NCI-H345 treated with DMSO at 0.1 percent for 48 hours (cell line): ENCODE measurements around the gene MEIKIN.

Source experiments
- DNase-seq: peaks from one replicate; lab custom pipeline; 2025; ENCODE audit not compliant: unreplicated experiment; lab: John Stamatoyannopoulos, UW

Gene MEIKIN

GRCh38 chr5:131945551-131946168 lies at the start of gene MEIKIN:
TSS of gene MEIKIN (minus strand) at chr5:131945663. CDS start at chr5:131945505, 158 bp downstream.
- no peak for DNase-seq

GRCh38 chr5:131994533-131995226 lies 49.2 kb upstream of the MEIKIN start:
- no peak for DNase-seq

GRCh38 chr5:131994090-131994489 lies 48.6 kb upstream of the MEIKIN start:
- DNase-seq: no peak

- no peak for DNase-seq
Measured at GRCh38 chr5:131993676-131994075, 48.2 kb upstream of the MEIKIN start.

GRCh38 chr5:131992370-131992769 lies 46.9 kb upstream of the MEIKIN start:
- no peak for DNase-seq

GRCh38 chr5:131991593-131992324 lies 46.3 kb upstream of the MEIKIN start:
- no peak for DNase-seq

- DNase-seq: no peak
Measured at GRCh38 chr5:131990716-131991115, 45.3 kb upstream of the MEIKIN start.

GRCh38 chr5:131988601-131989000 lies 43.1 kb upstream of the MEIKIN start:
- no peak for DNase-seq

GRCh38 chr5:131987251-131987650 lies 41.8 kb upstream of the MEIKIN start:
- DNase-seq: no peak

- no peak for DNase-seq
Measured at GRCh38 chr5:131986161-131986912, 40.9 kb upstream of the MEIKIN start.

- no peak for DNase-seq
Measured at GRCh38 chr5:131984956-131985665, 39.6 kb upstream of the MEIKIN start.

GRCh38 chr5:131983244-131983771 lies 37.8 kb upstream of the MEIKIN start:
- no peak for DNase-seq

GRCh38 chr5:131981516-131981915 lies 36.1 kb upstream of the MEIKIN start:
- DNase-seq: no peak

GRCh38 chr5:131980696-131981095 lies 35.2 kb upstream of the MEIKIN start:
- DNase-seq: no peak

- DNase-seq: no peak
Measured at GRCh38 chr5:131979816-131980215, 34.4 kb upstream of the MEIKIN start.

GRCh38 chr5:131977212-131977604 lies 31.7 kb upstream of the MEIKIN start:
- no peak for DNase-seq

GRCh38 chr5:131976414-131977211 lies 31.1 kb upstream of the MEIKIN start:
- no peak for DNase-seq

- DNase-seq: no peak
Measured at GRCh38 chr5:131974956-131975726, 29.7 kb upstream of the MEIKIN start.

- no peak for DNase-seq
Measured at GRCh38 chr5:131974622-131974955, 29.1 kb upstream of the MEIKIN start.
